Lower lobe of right lung (tissue), 2 donors: ENCODE measurements around the gene ACTL8. TPM values are rescaled to one million over a fixed set of nuclear protein-coding genes. Genes with fewer than 3 reads are reported as not detected.

Experiments used
- ATAC-seq, 2 donors: fragments of 200-7000 bp; cut with Tn5 transposase; one replicate each; pipeline ENCODE4 v1.9.1; 2020 to 2022; ENCODE audit warnings: mild to moderate bottlenecking in 2 of 2, moderate library complexity in 2 of 2
- DNase-seq: peaks from one replicate; pipeline ENCODE4 v3.0.0-alpha.2; 2020
- H3K27ac ChIP-seq: fragments of 200-600 bp; one replicate; pipeline ENCODE4 v1.8.0; 2022
- H3K27me3 ChIP-seq: fragments of 200-600 bp; one replicate; pipeline ENCODE4 v1.8.0; 2022; ENCODE audit warnings: low read depth
- H3K36me3 ChIP-seq: fragments of 200-600 bp; one replicate; pipeline ENCODE4 v1.8.0; 2022; ENCODE audit warnings: mild to moderate bottlenecking
- H3K4me1 ChIP-seq: fragments of 200-600 bp; one replicate; pipeline ENCODE4 v1.8.0; 2022
- H3K4me3 ChIP-seq: fragments of 200-600 bp; one replicate; pipeline ENCODE4 v1.8.0; 2022; ENCODE audit warnings: mild to moderate bottlenecking
- H3K9me3 ChIP-seq: fragments of 200-600 bp; one replicate; pipeline ENCODE4 v1.8.0; 2022
- intact Hi-C: fragments of 100-400 bp; cut with DNase I; formaldehyde crosslinking; loops from one replicate; pipeline ENCODE4 v1.11.0; 2022
- total RNA-seq: library from RNA; stranded (reverse); fragmentation: NEBNext Ultra II Directional; extraction: Animal tissue kit (Norgen Biotek cat#: 25700); gene quantifications from one replicate; pipeline ENCODE4 v1.2.1, GENCODE V29; 2021
- TF ChIP-seq, protein P1 (sequence below): fragments of 200-600 bp; IDR thresholded peaks from one replicate; pipeline ENCODE4 v1.8.0; 2022; ENCODE audit warnings: antibody characterized with exemption, mild to moderate bottlenecking
- donor health status: DM: no; HTN: yes; CAD: no; lungs with severe emphysema.

The ACTL8 gene
- total RNA-seq, 1 donor from 2014 or later: not detected

- intact Hi-C loops: no loop called here
- TF ChIP-seq, protein P1, sequence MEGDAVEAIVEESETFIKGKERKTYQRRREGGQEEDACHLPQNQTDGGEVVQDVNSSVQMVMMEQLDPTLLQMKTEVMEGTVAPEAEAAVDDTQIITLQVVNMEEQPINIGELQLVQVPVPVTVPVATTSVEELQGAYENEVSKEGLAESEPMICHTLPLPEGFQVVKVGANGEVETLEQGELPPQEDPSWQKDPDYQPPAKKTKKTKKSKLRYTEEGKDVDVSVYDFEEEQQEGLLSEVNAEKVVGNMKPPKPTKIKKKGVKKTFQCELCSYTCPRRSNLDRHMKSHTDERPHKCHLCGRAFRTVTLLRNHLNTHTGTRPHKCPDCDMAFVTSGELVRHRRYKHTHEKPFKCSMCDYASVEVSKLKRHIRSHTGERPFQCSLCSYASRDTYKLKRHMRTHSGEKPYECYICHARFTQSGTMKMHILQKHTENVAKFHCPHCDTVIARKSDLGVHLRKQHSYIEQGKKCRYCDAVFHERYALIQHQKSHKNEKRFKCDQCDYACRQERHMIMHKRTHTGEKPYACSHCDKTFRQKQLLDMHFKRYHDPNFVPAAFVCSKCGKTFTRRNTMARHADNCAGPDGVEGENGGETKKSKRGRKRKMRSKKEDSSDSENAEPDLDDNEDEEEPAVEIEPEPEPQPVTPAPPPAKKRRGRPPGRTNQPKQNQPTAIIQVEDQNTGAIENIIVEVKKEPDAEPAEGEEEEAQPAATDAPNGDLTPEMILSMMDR: no peak
- no peaks in the 10 kb centered on the region for H3K9me3 ChIP-seq
- DNase-seq: no peak
- H3K4me3 ChIP-seq: no peak overlapping the region
- H3K27me3 ChIP-seq: no peaks in the 10 kb centered on the region
- no peak for ATAC-seq
- H3K4me1 ChIP-seq: no peaks in the 10 kb centered on the region
- no peaks in the 10 kb centered on the region for H3K36me3 ChIP-seq
- H3K27ac ChIP-seq: no peak overlapping the region
Observed at GRCh38 chr1:17851056-17851455, 95.9 kb downstream of the ACTL8 start.

- TF ChIP-seq, protein P1: no peak
- no peak overlapping the region for H3K4me3 ChIP-seq
- intact Hi-C loops: no loop called here
- DNase-seq (peak; percentile 78), ATAC-seq (peak; percentile 59 to 69)
- no peak overlapping the region for H3K27ac ChIP-seq
- H3K27me3 ChIP-seq: no peaks in the 10 kb centered on the region
- H3K36me3 ChIP-seq: no peaks in the 10 kb centered on the region
- H3K4me1 ChIP-seq: no peaks in the 10 kb centered on the region
- H3K9me3 ChIP-seq: no peaks in the 10 kb centered on the region
Observed at GRCh38 chr1:17852383-17852782, 97.2 kb downstream of the ACTL8 start.

- ATAC-seq: no peak
- Histone ChIP-seq H3K9me3 (no peaks in the 10 kb centered on the region), H3K27ac (no peak overlapping the region), H3K4me1 (no peaks in the 10 kb centered on the region), H3K27me3 (no peaks in the 10 kb centered on the region), H3K36me3 (no peaks in the 10 kb centered on the region), H3K4me3 (no peak overlapping the region)
- intact Hi-C loops: no loop called here
- DNase-seq: no peak
- TF ChIP-seq, protein P1: no peak
Observed at GRCh38 chr1:17853241-17853935, 98.3 kb downstream of the ACTL8 start.

DNA sequence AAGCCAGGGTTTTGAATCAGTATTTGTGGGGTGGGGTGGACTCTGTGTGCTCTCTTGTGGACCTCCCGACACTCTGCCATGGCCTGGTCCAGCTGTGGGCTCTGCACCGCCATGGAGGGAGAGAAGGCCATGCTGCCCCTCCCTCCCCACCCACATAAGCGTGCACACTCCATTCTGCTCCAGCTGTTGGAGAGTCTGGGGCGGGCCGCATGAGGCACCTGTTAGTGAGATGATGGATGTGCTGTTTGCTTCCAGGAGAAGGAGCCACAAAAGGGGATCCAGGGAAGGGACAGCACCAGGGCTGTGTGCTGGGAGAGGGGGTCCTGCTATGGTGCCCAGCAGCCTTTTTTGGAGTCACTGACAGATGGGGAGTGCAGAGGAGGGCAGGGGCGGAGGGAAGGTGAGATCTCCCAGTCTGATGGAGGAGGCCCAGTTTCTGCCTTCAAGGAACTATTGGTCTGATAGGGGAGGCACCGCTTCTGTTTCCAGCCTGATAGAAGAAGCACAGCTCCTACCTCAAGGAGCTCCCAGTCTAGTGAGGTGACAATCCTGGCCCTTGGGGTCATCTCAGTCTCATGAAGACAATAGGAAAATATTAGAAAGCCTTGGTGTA, 101.5 kb downstream of the ACTL8 start:
- intact Hi-C loops: no loop called here
- ATAC-seq: no peak
- no peaks in the 10 kb centered on the region for H3K27me3 ChIP-seq

DNA sequence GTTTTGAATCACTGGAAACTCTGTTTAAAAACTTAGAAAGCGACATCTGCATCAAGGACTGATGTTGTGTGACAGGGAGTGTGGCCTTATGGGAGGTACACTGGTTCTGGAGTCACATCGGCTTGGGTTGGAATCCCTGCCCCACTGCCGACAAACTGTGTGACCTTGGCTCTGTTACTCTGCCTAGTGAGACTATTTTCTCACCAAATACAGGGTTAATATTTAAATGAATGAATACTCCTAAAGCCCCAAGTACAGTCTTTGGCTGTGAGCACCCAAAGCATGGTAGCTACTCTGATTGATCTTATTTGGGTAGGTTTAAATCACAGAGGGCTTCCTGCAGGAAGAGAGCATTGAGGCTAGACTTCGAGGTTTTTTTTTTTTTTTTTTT, 102.0 kb downstream of the ACTL8 start:
- no peaks in the 10 kb centered on the region for H3K27me3 ChIP-seq
- no peak overlapping the region for H3K4me3 ChIP-seq
- ATAC-seq (no peak), DNase-seq (no peak)
- H3K9me3 ChIP-seq: no peaks in the 10 kb centered on the region
- intact Hi-C loops: no loop called here
- TF ChIP-seq, protein P1: no peak
- H3K27ac ChIP-seq: no peak overlapping the region
- no peaks in the 10 kb centered on the region for H3K36me3 ChIP-seq
- H3K4me1 ChIP-seq: no peaks in the 10 kb centered on the region

More for the DNA sequence above, 101.5 kb downstream of the ACTL8 start:
- Histone ChIP-seq H3K4me3 (no peak overlapping the region), H3K27ac (no peak overlapping the region), H3K36me3 (no peaks in the 10 kb centered on the region), H3K9me3 (no peaks in the 10 kb centered on the region), H3K4me1 (no peaks in the 10 kb centered on the region)
- no peak for DNase-seq
- TF ChIP-seq, protein P1: no peak
